Posterior vena cava (tissue), 2 donors: Measurements from ENCODE around the gene NPC2. TPM values are rescaled to one million over a fixed set of nuclear protein-coding genes. Genes with fewer than 3 reads are reported as not detected.

Experiments
- DNase-seq: peaks from one replicate; pipeline ENCODE4 v3.0.0-alpha.2; 2020; ENCODE audit warnings: low spot score
- intact Hi-C, 2 donors: fragments of 100-400 bp; cut with DNase I; formaldehyde crosslinking; loops; one replicate each; pipeline versions ENCODE4 v1.14.1 to v1.14.2; 2022 to 2023
- total RNA-seq, 2 donors: library from RNA; stranded (reverse); fragmentation: NEBNext Ultra II Directional; extraction: Animal tissue kit (Norgen Biotek cat#: 25700); gene quantifications; one replicate each; pipeline ENCODE4 v1.2.1, GENCODE V29; 2021
- donor health status: DM: yes; HTN: yes; CAD: no.
- donor health status: DM: yes; HTN: yes; CAD: no.

Gene NPC2
- total RNA-seq, 2 donors from 2014 or later: 147 to 224 TPM

- intact Hi-C loops: no loop called here
Measured at GRCh38 chr14:74524076-74524811, 31.1 kb upstream of the NPC2 start.

GRCh38 chr14:74522740-74523139, 29.6 kb upstream of the NPC2 start:
- DNase-seq: peak; percentile 63
- intact Hi-C loops: no loop called here

More at GRCh38 chr14:74524076-74524811, 31.1 kb upstream of the NPC2 start:
- DNase-seq: no peak

- intact Hi-C loops: no loop called here
- DNase-seq: peak; percentile 71
Measured at GRCh38 chr14:74521756-74522155, 28.7 kb upstream of the NPC2 start.

- DNase-seq: peak; percentile 71
- intact Hi-C loops: no loop called here
Measured at GRCh38 chr14:74519316-74520074, 26.4 kb upstream of the NPC2 start.

GRCh38 chr14:74518221-74518620, 25.1 kb upstream of the NPC2 start:
- peak; percentile 16 for DNase-seq

GRCh38 chr14:74517731-74518130, 24.6 kb upstream of the NPC2 start:
- intact Hi-C loops: no loop called here
- DNase-seq: peak; percentile 65

More at GRCh38 chr14:74518221-74518620, 25.1 kb upstream of the NPC2 start:
- intact Hi-C loops: no loop called here

GRCh38 chr14:74516451-74517160, 23.5 kb upstream of the NPC2 start:
- intact Hi-C loops: no loop called here
- DNase-seq: peak; percentile 76

- peak; percentile 61 for DNase-seq
- intact Hi-C loops: no loop called here
Measured at GRCh38 chr14:74515891-74516412, 22.8 kb upstream of the NPC2 start.

- DNase-seq: peak; percentile 88
- intact Hi-C loops: no loop called here
Measured at GRCh38 chr14:74514471-74514941, 21.4 kb upstream of the NPC2 start.

- DNase-seq: peak; percentile 76
- intact Hi-C loops: no loop called here
Measured at GRCh38 chr14:74511966-74512830, 19.1 kb upstream of the NPC2 start.

GRCh38 chr14:74510959-74511409, 17.9 kb upstream of the NPC2 start:
- intact Hi-C loops: no loop called here
- peak; percentile 90 for DNase-seq

- intact Hi-C loops: no loop called here
- DNase-seq: peak; percentile 76
Measured at GRCh38 chr14:74510223-74510931, 17.3 kb upstream of the NPC2 start.

- intact Hi-C loops: no loop called here
- DNase-seq: peak; percentile 79
Measured at GRCh38 chr14:74509587-74510222, 16.6 kb upstream of the NPC2 start.

GRCh38 chr14:74508844-74509428, 15.8 kb upstream of the NPC2 start:
- intact Hi-C loops: no loop called here

GRCh38 chr14:74508292-74508731, 15.2 kb upstream of the NPC2 start:
- intact Hi-C loops: no loop called here

More at GRCh38 chr14:74508844-74509428, 15.8 kb upstream of the NPC2 start:
- no peak for DNase-seq

GRCh38 chr14:74507840-74508239, 14.7 kb upstream of the NPC2 start:
- DNase-seq: no peak
- intact Hi-C loops: no loop called here

More at GRCh38 chr14:74508292-74508731, 15.2 kb upstream of the NPC2 start:
- DNase-seq: peak; percentile 64

- peak; percentile 56 for DNase-seq
- intact Hi-C loops: no loop called here
Measured at GRCh38 chr14:74507085-74507484, 14.0 kb upstream of the NPC2 start.
